HEK293 (cell line): Measurements from ENCODE around the gene LCN12.

ENCODE experiments used
- AEBP2 ChIP-seq: fragments of 450-650 bp; formaldehyde crosslinking; IDR thresholded peaks from 2 replicates; pipeline ENCODE4 v1.5.1; 2016; ENCODE audit warnings: missing biosample characterization, missing genetic modification characterization, borderline replicate concordance
- CTCF ChIP-seq: fragments of 450-650 bp; formaldehyde crosslinking; IDR thresholded peaks from 2 replicates; pipeline ENCODE4 v1.5.1; 2016; ENCODE audit warnings: missing biosample characterization, missing genetic modification characterization
- GLI4 ChIP-seq: fragments of 450-650 bp; formaldehyde crosslinking; IDR thresholded peaks from 2 replicates; pipeline ENCODE4 v1.5.1; 2016; ENCODE audit warnings: missing biosample characterization, missing genetic modification characterization
- KLF8 ChIP-seq: fragments of 450-650 bp; formaldehyde crosslinking; IDR thresholded peaks from 2 replicates; pipeline ENCODE4 v1.5.1; 2016; ENCODE audit warnings: missing biosample characterization, missing genetic modification characterization
- KLF9 ChIP-seq: fragments of 450-650 bp; formaldehyde crosslinking; IDR thresholded peaks from 2 replicates; pipeline ENCODE4 v1.5.1; 2016; ENCODE audit warnings: missing biosample characterization, missing genetic modification characterization, low read depth
- REST ChIP-seq: fragments of 450-650 bp; formaldehyde crosslinking; IDR thresholded peaks from 2 replicates; pipeline ENCODE4 v1.5.1; 2016; ENCODE audit warnings: missing biosample characterization, missing genetic modification characterization
- SALL2 ChIP-seq: fragments of 450-650 bp; formaldehyde crosslinking; IDR thresholded peaks from 2 replicates; pipeline ENCODE4 v1.5.0; 2017; ENCODE audit warnings: missing biosample characterization, mild to moderate bottlenecking, missing genetic modification characterization, borderline replicate concordance
- SETDB1 ChIP-seq: IDR thresholded peaks from one replicate; pipeline ENCODE4 v1.6.1; 2017; ENCODE audit warnings: mild to moderate bottlenecking, low read length, moderate library complexity, mixed read lengths; ENCODE audit not compliant: insufficient read length
- SP2 ChIP-seq: fragments of 450-650 bp; formaldehyde crosslinking; IDR thresholded peaks from 2 replicates; pipeline ENCODE4 v1.5.1; 2016; ENCODE audit warnings: missing biosample characterization, missing genetic modification characterization
- YY1 ChIP-seq: fragments of 450-650 bp; formaldehyde crosslinking; IDR thresholded peaks from 2 replicates; pipeline ENCODE4 v1.5.1; 2018; ENCODE audit warnings: missing biosample characterization, missing genetic modification characterization
- ZBTB1 ChIP-seq: fragments of 450-650 bp; formaldehyde crosslinking; IDR thresholded peaks from 2 replicates; pipeline ENCODE4 v1.5.1; 2016; ENCODE audit warnings: missing biosample characterization, missing genetic modification characterization
- ZBTB26 ChIP-seq: fragments of 450-650 bp; formaldehyde crosslinking; optimal IDR thresholded peaks from 2 replicates; pipeline ENCODE3; 2016; ENCODE audit warnings: missing biosample characterization, mild to moderate bottlenecking, missing genetic modification characterization
- ZNF121 ChIP-seq: fragments of 450-650 bp; formaldehyde crosslinking; IDR thresholded peaks from 2 replicates; pipeline ENCODE4 v1.5.1; 2016; ENCODE audit warnings: missing biosample characterization, missing genetic modification characterization
- ZNF580 ChIP-seq: fragments of 450-650 bp; formaldehyde crosslinking; IDR thresholded peaks from 2 replicates; pipeline ENCODE4 v1.5.1; 2016; ENCODE audit warnings: missing biosample characterization, missing genetic modification characterization

GRCh38 chr9:136958898-136959850 is 7.1 kb downstream of the LCN12 start:
- TF ChIP-seq REST (no peak), SALL2 (tag by site-specific recombination) (no peak), KLF8 (tag by site-specific recombination) (no peak), CTCF (no peak), YY1 (tag by site-specific recombination) (no peak), AEBP2 (tag by site-specific recombination) (no peak), KLF9 (tag by site-specific recombination) (no peak), GLI4 (tag by site-specific recombination) (no peak), ZBTB26 (tag by site-specific recombination) (no peak), SP2 (tag by site-specific recombination) (no peak), ZBTB1 (no peak), ZNF121 (tag by site-specific recombination) (no peak), SETDB1 (no peak), ZNF580 (tag by site-specific recombination) (no peak)
